GM12878 (cell line): ENCODE results near the gene MORF4L2. TPM values are rescaled to one million over a fixed set of nuclear protein-coding genes. Genes with fewer than 3 reads are reported as not detected.

ENCODE experiments used
- ASH2L ChIP-seq: fragments of 300-600, 200-600 bp; sonication (generic); IDR thresholded peaks from 2 replicates; pipeline ENCODE4 v1.6.1; 2017; ENCODE audit warnings: low read depth, mild to moderate bottlenecking, borderline replicate concordance
- ATF2 ChIP-seq: IDR thresholded peaks from 2 replicates; pipeline ENCODE4 v1.6.1; 2012; ENCODE audit warnings: low read length, inconsistent platforms
- CBFB ChIP-seq: IDR thresholded peaks from 2 replicates; pipeline ENCODE4 v1.6.1; 2016; ENCODE audit warnings: antibody characterized with exemption, low read depth
- CHD1 ChIP-seq: IDR thresholded peaks from 2 replicates; pipeline ENCODE4 v1.6.1; 2012; ENCODE audit warnings: low read depth, low read length, improper control_type of control experiment
- ETV6 ChIP-seq, 2 experiments: fragments of 450-650 bp in 1 of 2; IDR thresholded peaks in 1 of 2; conservative IDR thresholded peaks in 1 of 2; 2 replicates each; pipeline ENCODE4 v1.6.1; 2014; ENCODE audit warnings: antibody characterized with exemption in 1 of 2, borderline replicate concordance in 1 of 2, low read depth in 1 of 2, mild to moderate bottlenecking in 1 of 2, moderate library complexity in 1 of 2
- GABPA ChIP-seq: IDR thresholded peaks from 2 replicates; pipeline ENCODE4 v1.6.1; 2014; ENCODE audit warnings: antibody characterized with exemption, low read depth, mild to moderate bottlenecking, inconsistent platforms
- HDGF ChIP-seq: fragments of 450-650 bp; IDR thresholded peaks from 2 replicates; pipeline ENCODE4 v1.6.1; 2016; ENCODE audit warnings: antibody characterized with exemption
- IKZF1 ChIP-seq: fragments of 450-650 bp; conservative IDR thresholded peaks from 2 replicates; pipeline ENCODE4 v1.6.1; 2017; ENCODE audit warnings: antibody characterized with exemption, mild to moderate bottlenecking
- MEF2B ChIP-seq: fragments of 450-650 bp; IDR thresholded peaks from 2 replicates; pipeline ENCODE4 v1.6.1; 2018; ENCODE audit warnings: mild to moderate bottlenecking, moderate library complexity; ENCODE audit not compliant: partially characterized antibody, poor library complexity, severe bottlenecking
- NFYB ChIP-seq: IDR thresholded peaks from 2 replicates; pipeline ENCODE4 v1.6.1; 2011; ENCODE audit warnings: low read depth, mild to moderate bottlenecking, low read length, improper control_type of control experiment, moderate library complexity; ENCODE audit not compliant: insufficient read depth
- NR2F1 ChIP-seq: fragments of 450-650 bp; conservative IDR thresholded peaks from 2 replicates; pipeline ENCODE4 v1.6.1; 2017; ENCODE audit warnings: mild to moderate bottlenecking
- PAX8 ChIP-seq: fragments of 450-650 bp; IDR thresholded peaks from 2 replicates; pipeline ENCODE4 v1.6.1; 2017; ENCODE audit warnings: mild to moderate bottlenecking, moderate library complexity
- RB1 ChIP-seq: fragments of 450-650 bp; formaldehyde crosslinking; IDR thresholded peaks from 2 replicates; pipeline ENCODE4 v1.6.1; 2017; ENCODE audit warnings: mild to moderate bottlenecking, borderline replicate concordance
- REST ChIP-seq: IDR thresholded peaks from 2 replicates; pipeline ENCODE4 v1.6.1; 2012; ENCODE audit warnings: mild to moderate bottlenecking, low read depth, low read length
- SMARCA5 ChIP-seq: fragments of 450-650 bp; IDR thresholded peaks from 2 replicates; pipeline ENCODE4 v1.6.1; 2017; ENCODE audit warnings: mild to moderate bottlenecking
- SMC3 ChIP-seq: IDR thresholded peaks from 2 replicates; pipeline ENCODE4 v1.6.1; 2011; ENCODE audit warnings: low read length, improper control_type of control experiment, borderline replicate concordance
- SP1 ChIP-seq: IDR thresholded peaks from one replicate; pipeline ENCODE4 v1.6.1; 2011; ENCODE audit warnings: low read depth, low read length
- SRF ChIP-seq, 2 experiments: IDR thresholded peaks; 2 replicates each; pipeline ENCODE4 v1.6.1; 2011; ENCODE audit warnings: low read depth in 2 of 2, low read length in 2 of 2, mild to moderate bottlenecking in 1 of 2, moderate library complexity in 1 of 2
- STAT1 ChIP-seq: fragments of 450-650 bp; conservative IDR thresholded peaks from 2 replicates; pipeline ENCODE4 v1.6.1; 2014; ENCODE audit warnings: antibody characterized with exemption, mild to moderate bottlenecking
- YY1 ChIP-seq: IDR thresholded peaks from 2 replicates; pipeline ENCODE4 v1.6.1; 2011; ENCODE audit warnings: low read depth, mild to moderate bottlenecking, low read length
- ZZZ3 ChIP-seq: IDR thresholded peaks from 2 replicates; pipeline ENCODE4 v1.6.1; 2011; ENCODE audit warnings: low read depth; ENCODE audit not compliant: control insufficient read depth, insufficient read length
- polyA plus RNA-seq, 11 experiments: library from polyadenylated mRNA; depleted of rRNA in 4 of 11; unstranded in 6 of 11; stranded (reverse) in 5 of 11; fragments of >200 nt; fragmentation: Nextera tagmentation in 4 of 11; fragmentation: Illumina TruSeq in 1 of 11; extraction: Ambion mirVana in 4 of 11; extraction: Trizol in 1 of 11; gene quantifications; 1 replicate in 1 of 11; 2 replicates in 10 of 11; pipeline versions ENCODE4 v1.2.1 to v1.2.3, GENCODE V29; 2011 to 2016; ENCODE audit warnings: inconsistent platforms in 2 of 11, missing spikeins in 2 of 11, low read depth in 1 of 11
- total RNA-seq, 4 experiments: library from RNA; depleted of rRNA in 3 of 4; stranded (reverse); fragments of >200 nt in 3 of 4; fragmentation: Illumina TruSeq in 1 of 4; extraction: Trizol in 1 of 4; gene quantifications; 2 replicates each; pipeline versions ENCODE4 v1.2.1 to v1.2.3, GENCODE V29; 2013 to 2021
- TF ChIP-seq, protein P1 (sequence below): fragments of 450-650 bp; formaldehyde crosslinking; IDR thresholded peaks from 2 replicates; pipeline ENCODE4 v1.4.0; 2020; ENCODE audit warnings: mild to moderate bottlenecking, moderate library complexity

Gene MORF4L2
- total and polyA plus RNA-seq, 10 of the 15 experiments (the other 5 are each of a cell fraction or from before 2014, with no cell fraction given) = 118 to 311 (median 199) TPM

DNA sequence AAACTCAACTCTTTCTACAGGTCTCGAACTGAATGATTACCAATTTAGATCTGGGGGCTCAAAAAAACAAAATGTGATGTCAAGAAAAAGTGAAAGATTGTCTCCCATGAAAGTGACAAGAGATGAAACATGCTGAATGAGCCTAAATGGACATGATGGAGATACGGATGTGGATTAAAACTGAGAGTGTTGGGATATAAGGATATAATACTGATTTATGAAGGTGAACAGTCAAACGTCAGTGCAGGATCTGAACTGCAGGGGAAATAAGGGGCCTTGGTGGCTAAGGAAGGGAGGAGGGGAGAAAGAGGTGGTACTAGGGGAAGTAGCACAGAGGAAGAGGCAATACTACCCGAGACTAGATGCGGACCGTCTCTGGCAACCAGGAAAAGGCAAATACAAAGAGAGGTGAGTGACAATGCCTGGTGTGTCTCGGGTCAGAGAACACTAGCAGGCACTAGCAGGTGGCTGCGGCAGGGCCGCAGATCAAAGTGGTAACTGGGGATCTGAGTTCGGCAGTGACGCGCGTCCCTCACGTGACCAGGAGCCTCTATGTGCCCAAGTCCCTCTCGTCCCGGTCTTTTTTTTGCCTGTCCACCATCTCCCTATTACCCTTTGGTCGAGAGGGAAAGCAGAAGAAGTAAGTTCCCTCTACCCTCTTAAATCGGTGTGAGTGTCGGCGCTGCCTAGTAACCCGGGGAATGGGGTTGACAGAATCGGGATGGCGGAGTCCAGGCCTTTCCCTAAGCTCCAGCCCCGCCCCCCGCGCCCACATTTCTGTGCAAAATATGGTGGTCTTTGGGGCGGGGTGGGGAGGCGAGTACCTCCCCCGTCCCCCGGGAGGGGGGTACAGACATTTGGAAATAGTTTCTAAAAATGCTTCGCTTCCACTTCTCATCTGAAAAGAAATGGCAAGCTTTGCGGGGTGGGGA, 57.8 kb downstream of the MORF4L2 start, which contains the start of gene TCEAL1 (continued):
- TF ChIP-seq ETV6 (conservative IDR thresholded peaks at IDR 0.05 in 1 of 2, IDR thresholded peaks at IDR 0.05 in 1 of 2; ENCODE audit: borderline replicate concordance in 1 of 2, low read depth in 1 of 2) (no peak), CHD1 (no peak), YY1 (0 out of 2 replicates have a peak, but pooled peaks have one; percentile 35), RB1 (no peak), SP1 (no peak), GABPA (no peak), REST (no peak), PAX8 (no peak), CBFB (no peak), ASH2L (no peak), MEF2B (no peak), ATF2 (no peak), SMARCA5 (no peak), SRF (IDR thresholded peaks at IDR 0.05; ENCODE audit: low read depth in 2 of 2, low read length in 2 of 2) (no peak), HDGF (0 out of 2 replicates have a peak, but pooled peaks have one; percentile 23), IKZF1 (peak; percentile 25), ZZZ3 (no peak), STAT1 (no peak), NR2F1 (0 out of 2 replicates have a peak, but pooled peaks have one; percentile 11), SMC3 (no peak), NFYB (no peak)
- TF ChIP-seq, protein P1, sequence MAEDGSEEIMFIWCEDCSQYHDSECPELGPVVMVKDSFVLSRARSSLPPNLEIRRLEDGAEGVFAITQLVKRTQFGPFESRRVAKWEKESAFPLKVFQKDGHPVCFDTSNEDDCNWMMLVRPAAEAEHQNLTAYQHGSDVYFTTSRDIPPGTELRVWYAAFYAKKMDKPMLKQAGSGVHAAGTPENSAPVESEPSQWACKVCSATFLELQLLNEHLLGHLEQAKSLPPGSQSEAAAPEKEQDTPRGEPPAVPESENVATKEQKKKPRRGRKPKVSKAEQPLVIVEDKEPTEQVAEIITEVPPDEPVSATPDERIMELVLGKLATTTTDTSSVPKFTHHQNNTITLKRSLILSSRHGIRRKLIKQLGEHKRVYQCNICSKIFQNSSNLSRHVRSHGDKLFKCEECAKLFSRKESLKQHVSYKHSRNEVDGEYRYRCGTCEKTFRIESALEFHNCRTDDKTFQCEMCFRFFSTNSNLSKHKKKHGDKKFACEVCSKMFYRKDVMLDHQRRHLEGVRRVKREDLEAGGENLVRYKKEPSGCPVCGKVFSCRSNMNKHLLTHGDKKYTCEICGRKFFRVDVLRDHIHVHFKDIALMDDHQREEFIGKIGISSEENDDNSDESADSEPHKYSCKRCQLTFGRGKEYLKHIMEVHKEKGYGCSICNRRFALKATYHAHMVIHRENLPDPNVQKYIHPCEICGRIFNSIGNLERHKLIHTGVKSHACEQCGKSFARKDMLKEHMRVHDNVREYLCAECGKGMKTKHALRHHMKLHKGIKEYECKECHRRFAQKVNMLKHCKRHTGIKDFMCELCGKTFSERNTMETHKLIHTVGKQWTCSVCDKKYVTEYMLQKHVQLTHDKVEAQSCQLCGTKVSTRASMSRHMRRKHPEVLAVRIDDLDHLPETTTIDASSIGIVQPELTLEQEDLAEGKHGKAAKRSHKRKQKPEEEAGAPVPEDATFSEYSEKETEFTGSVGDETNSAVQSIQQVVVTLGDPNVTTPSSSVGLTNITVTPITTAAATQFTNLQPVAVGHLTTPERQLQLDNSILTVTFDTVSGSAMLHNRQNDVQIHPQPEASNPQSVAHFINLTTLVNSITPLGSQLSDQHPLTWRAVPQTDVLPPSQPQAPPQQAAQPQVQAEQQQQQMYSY (CRISPR knock-in tag) = no peak
